ENCODE data around the gene STPG3. TPM values are rescaled to one million over a fixed set of nuclear protein-coding genes. Genes with fewer than 3 reads are reported as not detected.

The STPG3 gene
- total and polyA plus RNA-seq, 4 donors: not detected

DNA sequence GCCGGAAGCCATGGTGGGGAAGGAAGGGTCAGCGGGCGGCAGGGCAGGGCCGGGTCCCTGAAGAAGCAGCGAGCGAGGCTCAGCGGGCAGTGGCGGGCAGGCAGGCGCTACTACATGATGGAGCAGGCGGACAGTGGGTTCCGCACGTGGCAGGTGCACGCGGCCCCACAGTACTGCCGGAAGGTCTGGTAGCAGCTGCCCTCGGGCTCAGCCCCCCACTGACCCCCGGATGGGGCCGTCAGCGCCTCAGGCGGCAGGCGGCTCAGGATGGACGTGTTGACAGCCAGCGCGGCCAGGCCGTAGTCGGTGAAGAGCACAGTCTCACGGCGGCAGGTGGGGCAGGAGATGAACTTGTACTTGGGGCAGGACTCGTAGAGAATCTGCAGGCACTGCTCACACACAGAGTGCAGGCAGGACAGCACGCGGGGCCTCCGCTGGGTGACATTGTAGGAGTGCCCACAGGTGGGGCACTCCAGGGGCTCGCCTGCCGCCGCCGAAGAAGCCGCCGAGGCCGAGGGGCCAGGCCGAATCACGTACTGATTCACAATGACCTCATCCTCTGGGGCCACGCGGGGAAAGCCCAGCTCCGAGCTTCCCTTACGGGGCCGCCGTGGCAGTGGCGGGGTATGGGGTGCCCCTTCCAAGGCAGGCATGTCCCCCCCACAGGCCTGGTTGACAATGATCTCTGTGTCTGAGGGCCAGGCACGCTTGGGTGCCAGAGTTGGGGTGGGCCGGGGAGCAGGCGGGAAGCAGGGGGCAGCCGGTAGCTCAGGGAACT, 30.6 kb upstream of the STPG3 start:
- DNase-seq (no peak), ATAC-seq (ENCODE audit: low FRiP score) (no peak)
- no peaks in the 10 kb centered on the region for H3K36me3 ChIP-seq (ENCODE audit: control insufficient read depth in 1 of 2, insufficient read depth in 2 of 2, low read length in 1 of 2)
- no peaks in the 10 kb centered on the region for H3K27me3 ChIP-seq (ENCODE audit: control insufficient read depth in 1 of 2, insufficient read depth in 2 of 2, low read length in 1 of 2)
- WGBS, 2 donors: 93 to 94% methylated on average over 51 to 52 of the region's 52 CpGs
- H3K4me1 ChIP-seq (ENCODE audit: control insufficient read depth in 1 of 2, insufficient read depth in 2 of 2, low read length in 2 of 2): no peaks in the 10 kb centered on the region
- no peaks in the 10 kb centered on the region for H3K9me3 ChIP-seq (ENCODE audit: control insufficient read depth, low read length)
- H3K27ac ChIP-seq (ENCODE audit: low read depth in 1 of 2, low read length in 2 of 2): no peak overlapping the region
- H3K4me3 ChIP-seq (ENCODE audit: low read length in 2 of 2): no peak overlapping the region
- intact Hi-C loops (cut with DNase I): no loop called here

DNA sequence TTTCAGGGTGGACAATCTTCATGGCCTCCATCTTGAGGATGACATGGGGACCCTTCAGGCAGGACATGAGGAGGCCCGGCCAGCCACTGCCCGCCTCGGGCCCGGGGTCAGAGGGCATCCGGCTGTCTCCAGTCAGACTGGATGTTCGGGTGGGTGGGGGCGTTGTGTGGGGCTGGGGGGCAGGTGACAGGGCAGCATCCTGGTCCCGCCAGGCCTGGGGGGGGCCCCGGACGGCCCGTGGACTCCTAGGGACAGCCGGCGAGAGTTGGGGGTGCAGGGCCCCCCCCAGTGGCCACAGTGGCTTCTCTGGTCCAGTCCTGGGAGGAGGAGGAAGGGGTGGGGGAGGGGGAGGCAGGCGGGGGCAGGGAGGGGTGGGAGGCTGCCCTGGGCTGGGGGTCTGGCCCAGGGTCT, 30.0 kb upstream of the STPG3 start:
- H3K27ac ChIP-seq (ENCODE audit: low read depth in 1 of 2, low read length in 2 of 2): no peak overlapping the region
- 90% methylated on average over 9 to 14 of the region's 14 CpGs for WGBS, 2 donors

DNA sequence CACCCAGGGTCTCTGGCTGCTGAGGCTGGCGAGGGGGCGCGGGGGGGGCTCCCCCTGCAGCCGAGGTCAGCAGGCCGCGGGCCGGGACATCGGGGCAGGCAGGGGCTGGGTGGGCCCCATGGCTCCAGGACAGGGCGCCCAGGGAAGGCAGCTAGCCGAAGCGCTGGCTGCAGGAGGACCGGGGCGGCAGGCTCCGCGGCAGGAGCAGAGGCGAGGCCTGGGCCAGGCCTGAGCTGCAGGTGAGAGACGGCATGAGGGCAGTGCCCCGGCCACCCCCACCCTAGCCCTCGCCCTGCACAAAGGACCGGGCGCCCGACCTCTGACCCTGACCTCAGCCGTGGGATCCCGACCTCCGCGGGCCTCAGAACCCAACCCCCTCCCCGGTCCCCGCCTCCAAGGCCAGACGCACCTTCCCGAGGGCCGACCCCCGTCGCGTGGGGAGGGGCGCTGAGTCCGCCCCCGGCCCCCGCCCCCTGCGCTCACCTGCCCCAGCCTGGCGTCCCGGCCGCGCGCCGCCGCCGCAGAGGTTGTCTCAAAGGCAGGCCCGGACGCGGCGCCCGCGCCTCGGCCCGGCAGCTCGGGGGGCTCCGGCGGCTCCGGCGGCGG, 29.5 kb upstream of the STPG3 start:
- no peak for DNase-seq
- intact Hi-C loops (cut with DNase I): no loop called here
- Histone ChIP-seq H3K4me3 (ENCODE audit: low read length in 2 of 2) (peak overlapping the region; percentile 3 to 40), H3K27ac (ENCODE audit: low read depth in 1 of 2, low read length in 2 of 2) (no peak overlapping the region), H3K9me3 (ENCODE audit: control insufficient read depth, low read length) (no peaks in the 10 kb centered on the region), H3K36me3 (ENCODE audit: control insufficient read depth in 1 of 2, insufficient read depth in 2 of 2, low read length in 1 of 2) (no peaks in the 10 kb centered on the region), H3K27me3 (ENCODE audit: control insufficient read depth in 1 of 2, insufficient read depth in 2 of 2, low read length in 1 of 2) (no peaks in the 10 kb centered on the region), H3K4me1 (ENCODE audit: control insufficient read depth in 1 of 2, insufficient read depth in 2 of 2, low read length in 2 of 2) (no peaks in the 10 kb centered on the region)
- ATAC-seq (ENCODE audit: low FRiP score): no peak
- 8 to 9% methylated on average over 39 to 61 of the region's 61 CpGs for WGBS, 2 donors

More for the DNA sequence above, 30.0 kb upstream of the STPG3 start:
- ATAC-seq (ENCODE audit: low FRiP score) (no peak), DNase-seq (no peak)
- H3K36me3 ChIP-seq (ENCODE audit: control insufficient read depth in 1 of 2, insufficient read depth in 2 of 2, low read length in 1 of 2): no peaks in the 10 kb centered on the region
- H3K4me1 ChIP-seq (ENCODE audit: control insufficient read depth in 1 of 2, insufficient read depth in 2 of 2, low read length in 2 of 2): no peaks in the 10 kb centered on the region
- no peaks in the 10 kb centered on the region for H3K27me3 ChIP-seq (ENCODE audit: control insufficient read depth in 1 of 2, insufficient read depth in 2 of 2, low read length in 1 of 2)
- intact Hi-C loops (cut with DNase I): no loop called here
- no peaks in the 10 kb centered on the region for H3K9me3 ChIP-seq (ENCODE audit: control insufficient read depth, low read length)
- H3K4me3 ChIP-seq (ENCODE audit: low read length in 2 of 2): no peak overlapping the region

DNA sequence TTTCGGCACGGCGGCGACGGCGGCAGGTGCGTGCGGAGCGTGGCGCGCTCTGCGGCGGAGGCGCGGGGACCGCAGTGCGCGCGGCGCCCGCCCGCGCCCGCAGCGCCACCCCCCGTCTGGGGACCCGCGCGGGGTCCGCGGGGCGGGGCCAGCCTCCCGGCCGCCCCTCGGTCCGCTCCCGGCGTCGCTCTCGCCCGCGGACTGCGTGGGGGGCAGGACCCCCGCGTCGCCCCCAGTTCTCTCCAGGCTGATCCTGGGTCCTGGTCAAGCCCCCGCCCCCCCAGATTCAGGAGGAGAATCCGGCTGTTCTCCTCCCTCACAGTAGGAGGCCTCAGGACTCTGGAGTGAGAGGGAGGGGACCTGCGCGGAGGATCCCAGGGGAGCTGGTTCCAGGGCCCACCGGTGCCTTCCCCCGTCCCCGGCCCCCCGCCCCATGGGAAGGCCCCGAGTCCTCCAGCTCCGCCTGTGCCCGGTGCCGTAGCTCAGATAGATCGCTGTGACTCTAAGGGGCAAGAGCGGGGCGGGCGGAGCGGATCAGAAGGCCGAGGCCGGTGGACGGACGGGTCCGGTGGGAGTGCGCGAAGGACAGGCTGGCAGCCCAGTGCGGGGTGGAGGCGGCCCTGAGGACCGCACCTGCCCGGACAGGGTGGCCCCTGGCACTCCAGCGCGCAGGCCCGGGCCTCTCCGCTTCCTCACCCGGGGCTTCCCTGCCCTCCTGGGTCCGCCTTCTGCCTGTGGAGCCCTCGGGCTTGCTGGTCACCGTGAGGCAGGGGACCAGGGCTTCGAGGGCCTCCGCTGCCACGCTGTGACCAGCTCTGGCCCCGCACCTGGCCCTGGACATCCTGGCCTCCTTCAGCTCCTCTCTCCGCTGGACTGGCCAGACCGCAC, 28.7 kb upstream of the STPG3 start, which contains the start of gene RNF208:
Gene RNF208 (minus strand): TSS at position 51 of the 888 bp plus-strand sequence. CDS start 1,028 bp downstream, outside the sequence.
- Histone ChIP-seq H3K4me3 (ENCODE audit: low read length in 2 of 2) (peak within 1 kb of the TSS; percentile 3 to 40), H3K27me3 (ENCODE audit: control insufficient read depth in 1 of 2, insufficient read depth in 2 of 2, low read length in 1 of 2) (no peaks in the 10 kb centered on the region), H3K36me3 (ENCODE audit: control insufficient read depth in 1 of 2, insufficient read depth in 2 of 2, low read length in 1 of 2) (no peaks in the 10 kb centered on the region), H3K9me3 (ENCODE audit: control insufficient read depth, low read length) (no peaks in the 10 kb centered on the region), H3K27ac (ENCODE audit: low read depth in 1 of 2, low read length in 2 of 2) (peak within 1 kb of the TSS in 1 of 2 donors; percentile 8), H3K4me1 (ENCODE audit: control insufficient read depth in 1 of 2, insufficient read depth in 2 of 2, low read length in 2 of 2) (no peaks in the 10 kb centered on the region)
- peak; percentile 0 for ATAC-seq (ENCODE audit: low FRiP score)
- WGBS, 2 donors: 4 to 6% methylated on average over 46 to 88 of the region's 88 CpGs
- DNase-seq: no peak
- intact Hi-C loops (cut with DNase I): no loop called here

DNA sequence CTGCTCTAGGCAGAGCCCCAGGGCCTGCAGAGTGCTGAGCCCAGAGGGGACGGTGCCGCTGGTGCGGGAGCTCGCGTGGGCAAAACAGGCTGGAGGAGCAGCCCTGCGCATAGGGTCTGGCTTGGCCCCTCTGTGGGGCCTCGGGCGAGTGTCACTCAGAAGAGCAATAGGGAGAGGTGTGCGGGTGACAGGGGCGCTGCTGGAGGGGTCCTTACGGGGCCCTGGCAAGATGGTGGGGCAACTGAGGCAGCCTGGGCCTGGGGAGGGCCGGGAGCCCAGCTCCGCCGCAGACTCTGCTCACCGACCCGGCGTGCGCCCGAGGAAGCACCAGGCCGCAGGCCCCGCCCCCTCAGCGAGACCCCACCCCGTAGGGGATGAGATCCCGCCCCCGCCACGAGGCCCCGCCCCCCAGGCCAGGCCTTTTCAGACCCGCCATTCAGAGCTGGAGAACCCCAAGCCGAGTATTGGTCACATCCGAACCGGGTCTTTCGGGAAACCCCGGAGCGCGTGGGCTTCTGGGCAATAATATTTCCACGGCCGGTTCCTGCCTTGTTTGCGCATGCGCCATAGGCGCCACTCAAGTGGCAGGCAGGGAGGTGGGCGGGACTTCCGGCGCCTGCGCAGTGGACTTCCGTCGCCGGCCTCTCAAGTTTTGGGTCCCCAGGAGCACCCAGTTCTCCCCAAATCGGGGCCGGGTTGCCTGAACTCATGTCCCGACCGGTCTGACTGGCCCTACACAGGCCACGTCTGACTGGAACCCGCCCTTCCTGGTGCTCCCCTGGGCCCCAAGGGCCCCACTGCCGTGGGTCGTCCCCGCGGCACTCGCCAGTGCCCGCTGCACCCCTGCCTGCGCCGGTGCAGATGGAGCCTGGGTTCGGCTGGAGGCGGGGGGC, 27.8 kb upstream of the STPG3 start:
- peak overlapping the region; percentile 36 to 75 for H3K4me3 ChIP-seq (ENCODE audit: low read length in 2 of 2)
- ATAC-seq (ENCODE audit: low FRiP score) (peak; percentile 95), DNase-seq (peak; percentile 98 to 99)
- peak overlapping the region; percentile 8 to 77 for H3K27ac ChIP-seq (ENCODE audit: low read depth in 1 of 2, low read length in 2 of 2)
- intact Hi-C loops (cut with DNase I): no loop called here
- H3K9me3 ChIP-seq (ENCODE audit: control insufficient read depth, low read length): no peaks in the 10 kb centered on the region
- H3K27me3 ChIP-seq (ENCODE audit: control insufficient read depth in 1 of 2, insufficient read depth in 2 of 2, low read length in 1 of 2): no peaks in the 10 kb centered on the region
- 1 to 2% methylated on average over 51 to 63 of the region's 63 CpGs for WGBS, 2 donors
- H3K36me3 ChIP-seq (ENCODE audit: control insufficient read depth in 1 of 2, insufficient read depth in 2 of 2, low read length in 1 of 2): no peaks in the 10 kb centered on the region
- H3K4me1 ChIP-seq (ENCODE audit: control insufficient read depth in 1 of 2, insufficient read depth in 2 of 2, low read length in 2 of 2): no peaks in the 10 kb centered on the region

DNA sequence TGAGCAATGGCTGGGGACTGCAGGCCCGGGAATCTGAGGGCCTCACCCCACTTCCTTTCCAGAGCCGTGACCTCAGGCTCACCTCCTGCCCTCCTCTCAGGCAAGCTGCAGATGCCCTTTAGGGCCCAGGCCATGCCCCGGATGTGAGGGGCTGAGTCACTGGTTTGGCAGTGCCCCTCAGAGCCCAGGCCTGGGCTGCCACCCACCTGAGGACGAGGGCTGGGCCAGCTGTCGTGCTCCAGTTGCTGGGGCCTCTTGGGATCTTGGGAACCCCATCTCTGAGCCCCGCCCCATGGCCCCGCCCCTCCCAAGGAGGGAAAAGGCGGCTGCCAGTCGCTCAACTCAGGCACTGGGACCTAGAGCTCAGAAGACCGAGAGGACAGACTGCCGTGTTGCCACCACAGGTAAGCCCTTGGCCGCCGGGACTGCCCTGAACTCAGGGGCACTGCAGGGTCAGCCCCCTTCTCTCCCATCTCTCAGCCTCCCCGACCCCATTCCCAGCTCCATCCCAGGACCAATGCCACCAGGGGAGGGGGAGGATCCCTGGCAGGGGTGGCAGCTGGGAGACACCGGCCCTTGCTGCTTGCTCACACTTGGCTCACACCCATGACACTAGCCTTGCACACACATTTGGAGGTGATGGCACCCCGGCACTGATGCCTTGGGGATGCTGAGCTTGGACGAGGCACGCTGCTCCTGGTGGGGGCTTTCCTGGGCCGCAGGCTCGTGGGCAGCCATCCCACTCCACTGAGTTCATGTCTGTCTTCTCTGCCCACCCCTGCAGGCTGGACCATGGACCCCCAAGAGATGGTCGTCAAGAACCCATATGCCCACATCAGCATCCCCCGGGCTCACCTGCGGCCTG, 26.0 kb upstream of the STPG3 start, which contains the start of gene CYSRT1:
Gene CYSRT1 (plus strand): TSS at position 345 of the 865 bp plus-strand sequence. CDS start 448 bp downstream, at position 793.
- no peak for ATAC-seq (ENCODE audit: low FRiP score)
- Histone ChIP-seq H3K4me1 (ENCODE audit: control insufficient read depth in 1 of 2, insufficient read depth in 2 of 2, low read length in 2 of 2) (no peaks in the 10 kb centered on the region), H3K27me3 (ENCODE audit: control insufficient read depth in 1 of 2, insufficient read depth in 2 of 2, low read length in 1 of 2) (no peaks in the 10 kb centered on the region), H3K4me3 (ENCODE audit: low read length in 2 of 2) (no peak within 1 kb of the TSS), H3K27ac (ENCODE audit: low read depth in 1 of 2, low read length in 2 of 2) (peak within 1 kb of the TSS in 1 of 2 donors; percentile 77), H3K36me3 (ENCODE audit: control insufficient read depth in 1 of 2, insufficient read depth in 2 of 2, low read length in 1 of 2) (no peaks in the 10 kb centered on the region), H3K9me3 (ENCODE audit: control insufficient read depth, low read length) (no peaks in the 10 kb centered on the region)
- no peak for DNase-seq
- intact Hi-C loops (cut with DNase I): loop anchor here in 1 of 2 donors (5.0 kb wide), 1 partner anchor 103 kb away; no protein-coding TSS in a partner anchor
- WGBS, 2 donors: 51 to 54% methylated on average over 21 to 23 of the region's 23 CpGs

DNA sequence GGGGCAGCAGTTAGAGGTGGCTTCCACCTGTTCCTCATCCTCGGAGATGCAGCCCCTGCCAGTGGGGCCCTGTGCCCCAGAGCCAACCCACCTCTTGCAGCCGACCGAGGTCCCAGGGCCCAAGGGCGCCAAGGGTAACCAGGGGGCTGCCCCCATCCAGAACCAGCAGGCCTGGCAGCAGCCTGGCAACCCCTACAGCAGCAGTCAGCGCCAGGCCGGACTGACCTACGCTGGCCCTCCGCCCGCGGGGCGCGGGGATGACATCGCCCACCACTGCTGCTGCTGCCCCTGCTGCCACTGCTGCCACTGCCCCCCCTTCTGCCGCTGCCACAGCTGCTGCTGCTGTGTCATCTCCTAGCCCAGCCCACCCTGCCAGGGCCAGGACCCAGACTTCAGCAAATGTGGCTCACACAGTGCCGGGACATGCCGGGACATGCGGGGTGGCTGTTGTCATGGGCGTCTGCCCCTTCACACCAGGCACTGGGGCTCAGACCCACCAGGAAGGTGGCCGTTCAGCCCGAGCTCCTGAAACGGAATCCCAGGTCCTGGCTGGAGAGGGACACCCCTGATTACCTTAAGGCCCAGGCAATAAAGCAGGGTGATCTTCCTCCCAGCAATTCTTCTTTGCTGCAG, 25.3 kb upstream of the STPG3 start:
- Histone ChIP-seq H3K36me3 (ENCODE audit: control insufficient read depth in 1 of 2, insufficient read depth in 2 of 2, low read length in 1 of 2) (no peaks in the 10 kb centered on the region), H3K27ac (ENCODE audit: low read depth in 1 of 2, low read length in 2 of 2) (no peak overlapping the region), H3K9me3 (ENCODE audit: control insufficient read depth, low read length) (no peaks in the 10 kb centered on the region), H3K4me3 (ENCODE audit: low read length in 2 of 2) (no peak overlapping the region), H3K4me1 (ENCODE audit: control insufficient read depth in 1 of 2, insufficient read depth in 2 of 2, low read length in 2 of 2) (no peaks in the 10 kb centered on the region), H3K27me3 (ENCODE audit: control insufficient read depth in 1 of 2, insufficient read depth in 2 of 2, low read length in 1 of 2) (no peaks in the 10 kb centered on the region)
- ATAC-seq (ENCODE audit: low FRiP score) (no peak), DNase-seq (no peak)
- intact Hi-C loops (cut with DNase I): loop anchor here in 1 of 2 donors (5.0 kb wide), 1 partner anchor 104 kb away; no protein-coding TSS in a partner anchor
- 77 to 84% methylated on average over 15 to 21 of the region's 21 CpGs for WGBS, 2 donors
